Activated CD4-positive, alpha-beta T cell treated with anti-CD3 and anti-CD28 coated beads, Interleukin-10, Interleukin-2, amounts not matched to agents 100 ng/mL and 50 ng/mL, durations not matched to agents 16 hours and 8 hours (primary cell): ENCODE results near the gene SENP2.
"Not testable (repeated sequence)": the region's sequence is repeated elsewhere in the genome, so short reads cannot be mapped to it uniquely, and the experiment has no call there.

Experiments used
- DNase-seq: peaks from one replicate; pipeline ENCODE4 v3.0.0-alpha.2; 2020

The SENP2 gene

GRCh38 chr3:185585859-185586685 is at the start of gene SENP2:
TSS of gene SENP2 (plus strand) at chr3:185586295. CDS start at chr3:185586414, 119 bp downstream.
- DNase-seq = peak; percentile 99

GRCh38 chr3:185537369-185537970 is 48.6 kb upstream of the SENP2 start:
- peak; percentile 94 for DNase-seq

GRCh38 chr3:185539934-185540333 is 46.2 kb upstream of the SENP2 start:
- DNase-seq = no peak

- no peak for DNase-seq
Observed at GRCh38 chr3:185540695-185541094, 45.4 kb upstream of the SENP2 start.

- DNase-seq = peak; percentile 15
Observed at GRCh38 chr3:185549122-185549521, 37.0 kb upstream of the SENP2 start.

GRCh38 chr3:185549651-185550111 is 36.4 kb upstream of the SENP2 start:
- DNase-seq = no peak

- DNase-seq = peak; percentile 32
Observed at GRCh38 chr3:185552358-185552877, 33.7 kb upstream of the SENP2 start, which contains the start of gene LIPH. TSS of gene LIPH (minus strand) at chr3:185552588. CDS start at chr3:185552471, 117 bp downstream.

- no peak for DNase-seq
Observed at GRCh38 chr3:185555101-185555501, 31.0 kb upstream of the SENP2 start.

- no peak for DNase-seq
Observed at GRCh38 chr3:185555860-185556347, 30.2 kb upstream of the SENP2 start.

GRCh38 chr3:185556640-185557039 is 29.5 kb upstream of the SENP2 start:
- DNase-seq = not testable (repeated sequence)

- DNase-seq = no peak
Observed at GRCh38 chr3:185558395-185558794, 27.7 kb upstream of the SENP2 start.

GRCh38 chr3:185559706-185560090 is 26.4 kb upstream of the SENP2 start:
- DNase-seq = no peak

GRCh38 chr3:185560676-185561075 is 25.4 kb upstream of the SENP2 start:
- no peak for DNase-seq

GRCh38 chr3:185561374-185561943 is 24.6 kb upstream of the SENP2 start:
- DNase-seq = no peak

- no peak for DNase-seq
Observed at GRCh38 chr3:185561958-185562357, 24.1 kb upstream of the SENP2 start.

- DNase-seq = no peak
Observed at GRCh38 chr3:185572183-185572582, 13.9 kb upstream of the SENP2 start.

- DNase-seq = peak; percentile 80
Observed at GRCh38 chr3:185575108-185575869, 10.8 kb upstream of the SENP2 start.

GRCh38 chr3:185582236-185582635 is 3.9 kb upstream of the SENP2 start:
- DNase-seq = no peak

- DNase-seq = no peak
Observed at GRCh38 chr3:185582871-185583270, 3.2 kb upstream of the SENP2 start.

- DNase-seq = no peak
Observed at GRCh38 chr3:185583925-185584324, 2.2 kb upstream of the SENP2 start.

GRCh38 chr3:185584686-185585085 is 1.4 kb upstream of the SENP2 start:
- DNase-seq = no peak

GRCh38 chr3:185585518-185585858 is 607 bp upstream of the SENP2 start:
- DNase-seq = no peak

GRCh38 chr3:185586686-185587039 is 568 bp downstream of the SENP2 start:
- DNase-seq = no peak
